Stimulated activated CD4-positive, alpha-beta T cell treated with anti-CD3 and anti-CD28 coated beads, Interleukin-1b, Interleukin-23, amount 100 ng/mL, for 4 hours (primary cell): ENCODE data around the gene AHCYL2.
"Not testable (repeated sequence)": the region's sequence is repeated elsewhere in the genome, so short reads cannot be mapped to it uniquely, and the experiment has no call there.

Source experiments
- DNase-seq, 2 donors: peaks; one replicate each; pipeline ENCODE4 v3.0.0-alpha.2; 2020; ENCODE audit warnings: low read depth in 2 of 2

The AHCYL2 gene

DNA sequence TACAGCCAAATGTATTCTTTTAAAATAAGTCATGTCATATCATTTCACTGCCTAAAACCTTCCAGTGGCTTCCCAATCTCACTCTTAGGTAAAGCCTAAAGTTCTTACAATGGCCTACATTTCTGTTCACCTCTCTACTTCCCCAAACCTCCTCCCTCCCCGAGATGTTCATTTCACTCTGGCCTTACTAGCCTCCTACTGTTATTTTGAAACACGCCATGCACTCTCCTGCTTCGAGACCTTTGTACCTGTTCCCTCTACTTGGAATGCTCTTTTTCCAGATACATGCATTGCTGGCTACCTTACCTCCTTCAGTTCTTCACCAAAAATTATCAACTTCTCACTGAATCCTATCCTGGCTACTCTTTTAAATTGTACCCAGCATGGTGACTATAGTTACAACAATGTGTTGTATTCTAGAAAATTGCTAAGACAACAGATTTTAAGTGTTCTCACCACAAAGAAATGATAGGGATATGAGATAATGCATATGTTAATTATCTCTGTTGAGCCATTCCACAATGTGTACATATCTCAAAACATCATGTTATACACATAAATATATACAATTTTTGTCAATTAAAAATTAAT lies 158.8 kb downstream of the AHCYL2 start:
- no peak for DNase-seq

DNA sequence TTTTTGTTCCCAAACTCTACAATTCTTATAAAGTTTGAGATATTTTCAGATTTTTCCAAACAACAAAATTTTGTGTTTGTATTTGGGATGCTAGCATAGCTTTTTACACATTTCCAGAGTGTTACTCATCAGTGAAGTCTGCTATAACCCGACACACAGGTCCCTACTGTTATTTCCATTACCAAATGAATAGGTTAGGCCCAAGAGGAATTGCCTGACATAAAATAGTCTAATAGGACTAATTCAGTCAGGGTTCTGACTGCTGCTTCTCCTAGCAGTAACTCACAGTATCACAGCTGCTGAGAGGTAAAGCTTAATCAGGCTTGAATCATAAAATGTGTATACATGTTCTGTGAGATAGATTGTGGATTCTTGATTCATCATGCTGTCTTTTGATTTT lies 160.3 kb downstream of the AHCYL2 start:
- DNase-seq: no peak

DNA sequence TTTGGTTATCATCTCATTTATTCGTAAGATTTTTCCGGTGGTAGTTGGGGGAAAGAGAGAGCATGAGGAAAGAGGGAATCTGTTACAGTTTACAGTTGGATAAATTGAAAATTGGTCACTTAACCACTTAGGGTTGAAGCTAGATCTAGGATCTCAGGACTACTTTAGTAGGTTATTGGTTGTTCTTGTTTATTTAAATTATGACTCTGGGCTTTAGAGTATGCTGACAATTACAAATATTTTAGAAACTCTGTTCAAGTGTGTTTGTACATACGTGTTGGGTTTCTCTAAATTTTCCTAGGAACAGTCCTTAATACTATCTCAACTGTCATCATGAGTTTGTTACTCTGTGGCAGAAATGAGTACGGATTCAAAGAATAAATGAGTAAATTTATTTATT lies 160.8 kb downstream of the AHCYL2 start:
- no peak for DNase-seq

DNA sequence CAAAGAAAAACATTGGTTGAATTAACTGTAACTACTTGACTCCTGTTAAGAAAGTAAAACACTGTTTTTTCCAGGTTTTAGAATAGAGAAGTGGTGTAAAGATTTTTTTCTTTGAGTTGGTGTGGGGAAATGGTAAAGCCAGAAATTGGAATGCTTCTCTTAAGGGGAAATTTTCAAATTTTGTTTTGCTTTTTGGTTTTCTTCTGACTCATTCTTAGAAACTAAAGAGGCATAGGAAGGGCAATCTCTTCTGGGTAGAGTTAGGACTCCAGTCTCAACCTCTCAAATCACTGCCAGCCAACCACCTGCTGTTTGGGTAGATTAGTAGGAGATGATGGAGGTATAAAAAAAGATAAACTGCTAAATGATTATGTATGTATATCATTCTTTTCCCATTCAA lies 161.7 kb downstream of the AHCYL2 start:
- DNase-seq: no peak

DNA sequence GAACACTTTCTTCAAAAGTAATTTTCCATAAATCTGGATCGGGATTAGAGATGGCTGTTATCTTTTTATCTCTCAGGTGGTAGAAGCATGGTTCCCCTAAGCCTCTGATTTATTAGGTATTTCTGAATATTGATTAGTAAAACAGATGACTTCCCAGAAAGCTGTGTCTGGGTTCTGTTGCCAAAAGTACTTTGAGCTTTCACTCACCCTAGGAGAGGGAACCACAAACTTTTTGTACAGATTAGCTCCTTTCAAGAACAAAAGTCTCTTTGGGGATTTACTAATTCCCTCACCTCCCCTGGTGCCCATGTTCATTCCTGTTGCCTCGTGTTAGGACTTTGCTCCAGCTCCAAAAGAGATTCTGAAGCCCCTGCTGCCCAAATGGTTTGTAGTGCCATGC lies 162.7 kb downstream of the AHCYL2 start:
- no peak for DNase-seq

DNA sequence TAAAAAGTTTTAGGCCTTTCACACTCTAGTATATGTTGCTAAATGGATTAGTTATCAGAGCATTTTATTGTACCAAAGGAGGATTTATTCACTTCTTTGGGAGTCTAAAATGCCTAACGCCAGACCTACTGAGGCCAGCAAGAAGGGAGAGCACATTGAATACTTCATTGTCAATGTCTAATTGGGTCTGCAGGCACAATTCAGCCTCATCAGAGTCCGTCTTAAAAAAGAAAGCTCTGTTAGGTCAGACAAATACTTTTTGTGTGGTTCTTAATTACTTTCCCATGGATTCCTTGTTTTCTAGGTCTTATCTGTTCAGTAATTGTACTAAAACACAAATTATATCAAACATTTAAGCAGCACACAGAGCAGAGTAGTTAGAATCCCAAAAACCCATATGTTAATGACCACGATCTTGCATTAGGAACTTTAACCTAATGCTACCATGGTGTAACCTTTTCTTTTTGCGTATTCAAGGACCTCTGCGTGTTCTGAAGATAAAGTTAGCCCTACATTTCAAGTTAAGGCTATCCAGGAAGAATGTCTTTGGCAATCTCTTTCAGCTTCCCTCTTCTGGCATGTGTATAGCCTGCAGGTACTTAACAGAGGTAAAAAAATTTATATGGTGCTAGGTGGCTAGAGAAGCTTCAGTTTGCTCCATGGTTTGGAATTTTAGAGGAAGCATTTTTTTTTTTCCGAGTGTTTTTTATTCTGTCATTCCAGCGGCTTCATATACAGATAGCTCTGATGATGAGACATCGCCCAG lies 163.7 kb downstream of the AHCYL2 start:
- DNase-seq: no peak

DNA sequence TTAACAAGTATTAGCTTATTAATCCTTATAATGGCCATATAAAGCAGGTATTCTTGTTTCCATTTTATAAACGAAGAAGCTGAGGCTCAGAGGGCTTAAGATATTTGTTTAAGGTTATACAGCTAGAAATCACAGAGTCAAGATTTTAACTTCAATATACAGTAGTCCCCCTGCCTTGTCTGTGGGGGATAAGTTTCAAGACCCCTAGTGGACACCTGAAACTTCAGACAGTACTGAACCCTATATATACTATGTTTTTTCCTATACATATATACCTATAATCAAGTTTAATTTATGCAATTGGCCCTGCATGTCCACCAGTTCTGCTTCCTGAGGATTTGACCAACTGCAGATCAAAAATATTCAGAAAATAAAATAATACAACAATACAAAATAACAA lies 165.0 kb downstream of the AHCYL2 start:
- no peak for DNase-seq

DNA sequence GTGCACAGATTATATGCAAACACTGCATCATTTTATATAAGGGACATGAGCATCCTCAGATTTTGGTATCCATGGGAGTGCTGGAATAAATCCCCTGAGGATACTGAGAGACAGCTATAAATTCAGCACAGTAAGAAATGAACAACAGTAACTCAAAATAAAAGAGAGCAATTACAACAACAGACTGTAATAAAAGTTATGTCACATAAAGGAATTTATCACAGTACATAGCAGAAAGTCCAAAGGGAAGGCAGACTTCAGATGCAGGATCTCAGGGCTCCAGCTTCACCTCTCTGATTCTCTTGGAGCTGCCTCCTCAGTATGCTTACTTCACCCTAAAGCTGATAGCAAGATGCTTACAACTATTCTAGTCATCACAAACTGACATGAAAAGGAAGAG lies 165.5 kb downstream of the AHCYL2 start:
- no peak for DNase-seq

DNA sequence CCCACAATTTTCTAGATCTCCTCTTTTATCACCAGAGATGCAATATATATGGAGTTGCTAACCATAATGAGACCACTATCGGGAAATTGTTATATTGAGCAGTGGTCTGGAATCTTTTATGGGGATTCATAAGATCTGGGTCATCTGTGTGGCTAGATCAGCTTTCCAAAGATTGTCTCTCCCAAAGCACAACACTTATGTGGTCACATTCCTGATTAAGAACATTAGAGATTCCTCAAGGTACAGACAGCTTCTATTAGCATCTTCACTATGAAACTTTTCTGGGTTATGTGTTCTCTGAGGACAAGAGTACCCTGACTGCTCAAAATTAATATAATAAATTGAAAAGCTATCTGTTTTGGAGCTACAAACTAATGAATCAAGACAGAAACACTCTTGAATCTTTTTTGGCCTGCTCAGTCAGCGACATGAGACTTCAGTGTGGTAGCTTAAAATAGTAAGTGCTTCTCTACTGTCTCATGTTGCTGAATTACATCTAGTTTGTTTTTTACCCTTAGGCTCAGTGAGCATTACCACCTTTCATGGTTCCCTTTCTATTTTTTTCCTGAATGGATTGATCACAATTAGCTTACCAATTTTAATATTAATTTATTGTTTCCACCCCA lies 166.8 kb downstream of the AHCYL2 start:
- no peak for DNase-seq

DNA sequence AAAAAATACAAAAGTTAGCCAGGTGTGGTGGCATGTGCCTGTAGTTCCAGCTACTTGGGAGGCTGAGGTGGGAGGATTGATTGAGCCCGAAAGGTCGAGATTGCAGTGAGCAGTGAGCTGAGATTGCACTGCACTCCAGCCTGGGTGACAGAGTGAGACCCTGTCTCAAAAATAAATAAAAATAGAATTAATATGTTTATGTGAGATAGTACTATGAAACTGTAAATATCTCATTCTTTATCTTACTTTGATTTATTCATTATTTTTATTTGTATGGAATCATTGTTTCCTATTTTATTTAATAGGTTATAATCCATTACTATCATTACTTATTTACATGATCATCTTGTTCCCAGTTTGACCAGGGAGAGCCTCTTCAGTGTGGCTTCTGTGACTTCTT lies 168.4 kb downstream of the AHCYL2 start:
- no peak for DNase-seq

DNA sequence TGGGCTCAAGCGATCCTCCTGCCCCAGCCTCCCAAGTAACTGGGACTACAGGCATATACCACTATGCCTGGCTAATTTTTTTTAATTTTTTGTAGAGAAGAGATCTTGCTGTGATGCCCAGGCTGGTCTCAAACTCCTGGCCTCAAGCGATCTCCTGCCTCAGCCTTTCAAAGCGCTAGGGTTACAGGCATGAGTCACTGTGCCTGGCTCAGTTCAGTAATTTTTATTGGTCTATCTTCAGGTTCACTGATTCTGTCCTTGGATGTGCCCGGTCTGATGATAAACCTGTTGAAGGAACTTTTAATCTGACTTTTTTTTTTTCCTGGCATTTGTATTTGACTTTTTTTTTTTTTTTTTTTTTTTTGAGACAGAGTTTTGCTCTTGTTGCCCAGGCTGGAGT lies 169.3 kb downstream of the AHCYL2 start:
- DNase-seq: no peak

DNA sequence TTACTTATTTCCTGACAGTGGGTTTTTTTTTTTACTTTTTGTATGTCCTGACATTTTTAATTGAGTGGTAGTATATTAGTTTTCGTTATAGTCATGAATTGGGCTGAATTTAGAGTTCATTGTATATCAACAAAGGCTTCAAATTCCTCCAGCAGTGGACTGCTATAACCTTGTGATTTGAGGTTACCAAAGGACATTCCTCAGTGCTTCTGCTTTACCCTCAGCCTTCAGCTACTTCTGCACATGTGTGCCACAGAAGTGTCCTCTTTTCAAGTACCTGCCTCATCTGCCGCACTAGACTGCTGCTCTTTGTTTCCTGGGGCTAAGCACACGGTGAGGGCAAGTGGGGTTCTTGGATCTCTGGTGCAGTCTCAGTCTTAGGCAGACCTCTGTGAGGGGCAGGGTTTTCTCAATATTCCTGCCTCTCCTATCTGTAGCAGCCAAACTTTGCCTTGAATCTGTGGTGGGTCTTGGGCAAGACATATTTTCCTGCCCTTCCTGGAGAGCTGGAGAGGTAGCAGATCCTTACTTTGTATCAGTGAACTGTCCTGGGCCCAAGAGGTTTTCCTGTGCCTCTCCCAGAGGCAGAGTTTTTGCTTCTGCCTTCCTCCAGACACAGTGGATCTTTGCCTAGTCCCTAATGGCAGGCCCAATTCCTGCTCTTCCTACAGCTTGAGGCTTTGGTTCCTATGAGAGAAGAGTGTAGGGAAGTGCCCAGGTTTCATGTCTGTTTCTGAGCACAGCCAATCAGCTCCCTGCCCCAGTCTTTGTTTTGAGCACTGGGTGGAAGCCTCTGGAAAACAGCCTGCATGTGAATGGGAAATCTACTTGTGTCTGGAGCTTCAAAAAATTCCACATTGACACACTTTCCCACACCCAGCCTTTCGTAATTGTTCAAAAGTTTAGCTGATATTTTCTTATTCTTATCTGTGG lies 170.4 kb downstream of the AHCYL2 start:
- DNase-seq: no peak

DNA sequence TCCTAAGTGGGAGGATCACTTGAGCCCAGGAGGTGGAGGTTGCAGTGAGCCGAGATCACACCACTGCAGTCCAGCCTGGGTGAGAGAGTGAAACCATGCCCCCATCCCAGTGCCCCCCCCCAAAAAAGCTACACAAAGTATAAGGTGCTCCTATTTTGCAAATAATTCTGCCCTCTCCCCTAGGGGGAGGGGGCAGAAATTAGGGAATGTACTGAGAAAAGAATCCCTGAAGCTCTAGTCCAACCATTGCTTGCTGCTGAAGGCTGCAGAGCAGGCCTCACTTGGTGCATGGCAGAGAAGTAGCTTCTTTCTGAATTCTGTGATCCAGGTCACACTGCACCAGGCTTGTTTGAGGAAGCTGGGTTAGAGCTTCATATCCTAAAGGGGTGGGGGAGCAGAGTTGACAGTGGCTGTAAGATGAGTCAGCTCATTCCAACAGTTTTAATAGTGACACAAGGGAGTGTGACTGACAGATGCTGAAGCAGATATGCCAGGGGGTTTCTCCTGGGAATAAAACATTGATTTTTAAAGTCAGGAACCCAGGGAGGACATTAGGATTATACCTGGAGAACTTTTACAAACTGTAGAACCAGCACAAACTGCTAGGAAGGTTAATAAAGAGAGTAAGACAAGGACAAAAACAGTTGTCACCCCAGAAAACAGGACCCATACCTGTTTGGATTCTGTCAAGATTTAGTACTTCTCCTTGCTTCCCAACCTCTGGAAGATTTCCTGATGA lies 176.6 kb downstream of the AHCYL2 start:
- no peak for DNase-seq

DNA sequence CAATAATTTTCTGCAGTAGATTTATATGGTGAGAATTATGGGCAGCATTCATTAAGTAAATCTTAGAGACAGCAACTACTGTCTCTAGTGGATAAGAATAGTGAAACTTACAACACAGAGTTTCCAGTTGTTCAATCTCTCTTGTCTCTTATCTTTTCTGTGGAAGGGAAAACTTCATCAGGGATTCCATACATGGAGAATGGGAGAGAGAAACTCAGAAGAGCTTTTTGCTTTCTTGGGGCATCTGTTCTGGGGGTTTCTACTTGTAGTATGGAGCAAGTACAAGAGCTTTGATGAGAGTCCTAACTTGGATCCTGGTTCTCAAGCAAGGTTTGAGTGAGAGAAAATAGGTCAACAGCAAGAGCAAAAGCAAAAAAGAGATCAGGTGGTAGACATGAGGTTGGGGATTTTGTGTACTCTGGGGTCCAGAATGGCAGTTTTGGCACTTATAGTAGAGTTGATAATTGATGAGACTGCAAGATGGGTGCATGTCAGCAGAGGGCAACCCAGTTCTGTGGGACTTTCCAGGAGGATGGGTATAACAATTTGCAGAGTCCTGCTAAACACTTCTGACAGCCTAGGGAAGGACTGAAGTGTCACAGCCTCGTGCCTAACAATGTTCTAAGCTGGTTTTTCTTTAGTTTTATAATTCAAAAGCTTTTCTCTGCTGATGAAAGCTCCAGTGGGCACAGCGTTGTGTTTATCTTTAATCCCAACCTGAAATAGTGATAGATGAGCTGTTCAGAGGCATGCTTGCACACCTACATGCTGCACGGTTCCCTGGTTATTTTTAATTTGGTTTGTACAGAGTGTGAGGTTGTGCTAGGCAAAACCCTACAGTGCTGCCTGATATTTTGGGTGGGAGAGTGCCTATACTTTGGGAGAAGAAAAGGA lies 177.4 kb downstream of the AHCYL2 start:
- DNase-seq: peak in 1 of 2 donors; percentile 1

DNA sequence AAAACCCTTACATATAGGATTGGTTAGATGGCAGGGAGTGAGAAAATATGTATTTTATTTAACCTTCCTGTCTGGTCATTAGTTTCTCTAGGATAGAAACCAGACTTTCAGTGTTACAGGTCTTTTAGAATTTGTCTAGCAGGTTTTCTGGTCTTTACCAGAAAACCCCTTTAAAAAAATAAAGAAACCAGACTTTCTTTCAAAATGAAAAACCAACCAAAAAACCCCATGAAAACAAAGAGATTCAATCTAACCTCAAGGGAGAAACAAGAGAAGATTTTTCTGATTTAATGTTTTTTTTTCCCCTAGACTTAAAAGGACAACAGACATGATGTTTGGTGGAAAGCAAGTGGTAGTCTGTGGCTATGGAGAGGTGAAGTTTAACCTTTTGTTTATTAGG lies 180.7 kb downstream of the AHCYL2 start:
- no peak for DNase-seq

DNA sequence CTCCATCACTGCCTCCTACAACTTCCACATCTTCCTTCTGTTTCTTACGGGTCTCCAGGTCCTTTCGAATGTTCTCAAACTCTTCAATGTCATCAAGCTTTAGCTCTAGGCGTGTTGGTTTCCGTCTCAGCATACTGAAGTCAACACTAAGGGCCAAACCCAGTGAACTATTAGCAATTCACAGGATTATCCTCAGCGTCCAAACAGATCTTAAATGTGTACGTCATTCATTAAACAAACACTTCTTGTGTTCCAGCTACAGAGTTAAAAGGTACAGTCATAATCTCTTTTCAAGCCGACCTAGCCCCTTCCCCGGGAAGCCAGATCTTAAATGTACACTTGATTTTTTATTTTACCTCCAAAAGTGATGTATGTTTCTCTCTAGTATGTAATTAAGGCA lies 185.4 kb downstream of the AHCYL2 start:
- not testable (repeated sequence) for DNase-seq

DNA sequence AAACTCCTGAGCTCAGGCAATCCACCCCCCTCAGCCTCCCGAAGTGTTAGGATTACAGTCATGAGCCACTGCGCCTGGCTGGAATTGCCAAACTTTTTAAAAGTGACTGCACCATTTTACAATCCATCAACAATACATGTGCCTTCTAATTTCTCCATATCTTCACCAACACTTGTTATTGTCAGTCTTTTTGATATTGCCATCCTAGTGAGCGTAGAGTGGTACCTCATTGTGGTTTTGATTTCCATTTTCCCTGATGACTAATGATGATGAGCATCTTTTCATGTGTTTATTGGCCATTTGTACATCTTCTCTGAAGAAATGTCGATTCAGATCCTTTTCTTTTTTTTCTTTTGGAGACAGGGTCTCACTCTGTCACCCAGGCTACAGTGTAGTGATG lies 187.7 kb downstream of the AHCYL2 start:
- no peak for DNase-seq

DNA sequence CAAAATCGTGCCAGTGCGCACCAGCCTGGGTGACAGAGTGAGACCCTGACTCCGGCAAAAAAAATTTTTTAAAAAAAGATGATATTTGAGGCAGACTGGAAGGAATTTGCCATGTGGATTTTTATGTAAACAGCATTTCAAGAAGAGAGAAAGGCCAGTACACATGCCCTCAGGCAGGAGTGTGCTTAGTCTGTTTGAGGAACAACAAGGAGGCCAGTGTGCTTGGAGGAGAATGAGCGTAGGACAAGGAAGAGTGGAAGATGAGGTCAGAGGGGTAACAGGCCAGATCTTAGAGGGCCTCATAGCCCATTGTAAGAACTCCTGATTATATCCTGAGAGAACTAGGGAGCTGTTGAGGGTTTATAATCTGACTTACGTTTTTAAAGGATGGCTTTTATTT lies 192.2 kb downstream of the AHCYL2 start:
- DNase-seq: no peak

DNA sequence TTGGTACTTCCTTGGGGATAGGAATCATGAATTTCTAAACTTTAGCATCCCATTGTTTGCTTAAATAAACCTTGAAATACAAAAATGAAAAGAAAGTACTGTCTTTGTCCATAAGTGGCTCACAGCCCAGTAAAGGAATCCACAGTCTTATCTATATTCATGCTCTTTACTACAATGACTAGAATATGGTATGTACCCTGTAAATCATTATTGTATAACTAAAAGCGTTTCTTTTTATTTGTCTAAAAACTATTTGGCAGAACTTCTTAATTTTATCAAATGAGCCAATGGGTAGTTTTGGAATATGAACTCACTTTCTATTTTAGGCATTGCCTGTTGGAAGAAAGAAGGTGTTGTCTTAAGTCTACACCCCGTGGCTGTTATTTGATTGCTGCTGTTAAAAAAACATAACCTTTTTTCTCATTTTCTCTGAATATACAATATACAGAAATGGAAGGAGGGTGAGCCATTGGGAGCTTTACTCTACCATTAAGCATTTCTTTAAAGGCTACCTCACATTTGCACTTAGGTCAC lies 197.0 kb downstream of the AHCYL2 start:
- DNase-seq: no peak

DNA sequence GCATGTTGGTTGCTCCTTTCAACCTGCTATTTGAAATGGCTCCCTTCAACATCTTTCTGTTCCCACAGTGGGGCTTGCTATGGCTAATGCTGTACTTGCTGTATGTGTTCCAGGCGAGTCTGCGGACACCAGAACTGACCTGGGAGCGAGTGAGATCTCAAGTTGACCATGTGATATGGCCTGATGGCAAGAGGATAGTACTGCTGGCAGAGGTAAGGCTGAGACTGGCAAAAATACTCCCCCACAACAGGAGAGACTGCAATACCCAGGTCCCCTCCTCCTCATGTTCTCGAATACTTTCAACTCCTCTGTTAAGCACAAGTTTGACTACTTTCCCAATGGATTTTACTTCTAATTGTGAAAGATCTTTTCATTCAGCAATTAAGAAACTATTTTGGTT lies 197.9 kb downstream of the AHCYL2 start:
- DNase-seq: no peak
